G401 (cell line): ENCODE data around the gene LIPM. TPM values are rescaled to one million over a fixed set of nuclear protein-coding genes. Genes with fewer than 3 reads are reported as not detected.

Experiments used
- DNase-seq: peaks from one replicate; pipeline ENCODE4 v3.0.0-alpha.2; 2015; ENCODE audit warnings: low spot score
- in situ Hi-C: cut with HindIII; loops from 2 replicates; pipeline ENCODE4 v1.10.0; 2016; ENCODE audit warnings: low sequenced_read_pairs, mixed read lengths
- total RNA-seq: library from RNA; depleted of rRNA; stranded (reverse); fragments of >200 nt; shearing (Covaris generic); gene quantifications from 2 replicates; pipeline ENCODE4 v1.2.3, GENCODE V29; 2014; rRNA removed

The LIPM gene
- total RNA-seq, 1 experiment from 2014 or later = not detected

- DNase-seq = no peak
- in situ Hi-C loops = no loop called here
Observed at GRCh38 chr10:88866454-88866853, 63.9 kb downstream of the LIPM start.

- in situ Hi-C loops = no loop called here
- DNase-seq = no peak
Observed at GRCh38 chr10:88870089-88870488, 67.6 kb downstream of the LIPM start.

Other genes starting within 250 kb of the LIPM start
- 1.8 and 2.0 TPM in 2 replicates for gene RNLS, start 219.4 kb upstream of the LIPM start, total RNA-seq
- not detected in 2 replicates for gene LIPJ, start 216.0 kb upstream of the LIPM start, total RNA-seq
- not detected in 2 replicates for gene LIPF, start 138.3 kb upstream of the LIPM start, total RNA-seq
- gene LIPK, start 96.5 kb upstream of the LIPM start, total RNA-seq = not detected in 2 replicates
- gene LIPN, start 42.7 kb upstream of the LIPM start, total RNA-seq = not detected in 2 replicates
- gene ANKRD22, start 49.1 kb downstream of the LIPM start, total RNA-seq = not detected in 2 replicates
- gene STAMBPL1, start 77.5 kb downstream of the LIPM start, total RNA-seq = not detected in 2 replicates
- 10.6 and 14.2 TPM in 2 replicates for gene ACTA2, start 150.0 kb downstream of the LIPM start, total RNA-seq
- gene FAS, start 188.1 kb downstream of the LIPM start, total RNA-seq = 0.31 and 4.5 TPM in 2 replicates